Suprapubic skin (tissue), 3 donors: ENCODE data around the gene ACOT11.

Experiments used
- EP300 ChIP-seq: sonication (generic); formaldehyde crosslinking; IDR thresholded peaks from one replicate; pipeline ENCODE4 v1.6.1; 2017; ENCODE audit warnings: antibody characterized with exemption
- POLR2A ChIP-seq, 2 donors: fragments of 450-650 bp; IDR thresholded peaks; one replicate each; pipeline ENCODE4 v1.6.1; 2017; ENCODE audit warnings: antibody characterized with exemption in 2 of 2, mild to moderate bottlenecking in 2 of 2, moderate library complexity in 2 of 2
- TF ChIP-seq, protein P1 (sequence below), 2 donors: fragments of 200-600 bp in 1 of 2; fragments of 450-650 bp in 1 of 2; sonication (generic) in 1 of 2; IDR thresholded peaks; one replicate each; pipeline ENCODE4 v1.5.1; 2016 to 2019; ENCODE audit warnings: antibody characterized with exemption in 2 of 2, mild to moderate bottlenecking in 1 of 2, moderate library complexity in 1 of 2

- TF ChIP-seq, protein P1, sequence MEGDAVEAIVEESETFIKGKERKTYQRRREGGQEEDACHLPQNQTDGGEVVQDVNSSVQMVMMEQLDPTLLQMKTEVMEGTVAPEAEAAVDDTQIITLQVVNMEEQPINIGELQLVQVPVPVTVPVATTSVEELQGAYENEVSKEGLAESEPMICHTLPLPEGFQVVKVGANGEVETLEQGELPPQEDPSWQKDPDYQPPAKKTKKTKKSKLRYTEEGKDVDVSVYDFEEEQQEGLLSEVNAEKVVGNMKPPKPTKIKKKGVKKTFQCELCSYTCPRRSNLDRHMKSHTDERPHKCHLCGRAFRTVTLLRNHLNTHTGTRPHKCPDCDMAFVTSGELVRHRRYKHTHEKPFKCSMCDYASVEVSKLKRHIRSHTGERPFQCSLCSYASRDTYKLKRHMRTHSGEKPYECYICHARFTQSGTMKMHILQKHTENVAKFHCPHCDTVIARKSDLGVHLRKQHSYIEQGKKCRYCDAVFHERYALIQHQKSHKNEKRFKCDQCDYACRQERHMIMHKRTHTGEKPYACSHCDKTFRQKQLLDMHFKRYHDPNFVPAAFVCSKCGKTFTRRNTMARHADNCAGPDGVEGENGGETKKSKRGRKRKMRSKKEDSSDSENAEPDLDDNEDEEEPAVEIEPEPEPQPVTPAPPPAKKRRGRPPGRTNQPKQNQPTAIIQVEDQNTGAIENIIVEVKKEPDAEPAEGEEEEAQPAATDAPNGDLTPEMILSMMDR (IDR thresholded peaks at IDR 0.05), result no peak
- TF ChIP-seq POLR2A (IDR thresholded peaks at IDR 0.05) (no peak), EP300 (no peak)
Measured at GRCh38 chr1:54500107-54500431, 48.0 kb upstream of the ACOT11 start.
